NCI-H146 (cell line): ENCODE measurements around the gene TMEM132E.

ENCODE experiments used
- DNase-seq: peaks from one replicate; lab custom pipeline; 2025; lab: John Stamatoyannopoulos, UW

The TMEM132E gene

DNA sequence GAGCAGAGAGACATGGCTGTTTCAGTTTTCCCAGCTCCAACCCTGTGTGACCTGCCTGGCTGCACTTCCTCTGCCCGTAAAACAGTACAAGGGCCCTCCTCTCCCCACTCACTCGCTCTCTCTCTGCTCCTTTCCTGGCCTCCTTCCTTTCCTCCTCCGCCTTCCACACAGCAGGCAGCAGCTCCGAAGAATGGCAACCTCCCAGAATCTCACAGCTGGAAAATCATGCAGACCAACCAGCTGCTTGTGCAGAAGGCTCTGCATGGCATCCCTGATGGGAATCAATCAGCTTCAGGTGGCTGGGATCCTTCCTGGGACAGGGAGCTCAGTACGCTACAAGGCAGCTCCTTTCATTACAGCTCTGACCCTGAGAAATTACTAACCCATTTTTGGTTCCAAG lies 27.4 kb downstream of the TMEM132E start:
- DNase-seq, result no peak

DNA sequence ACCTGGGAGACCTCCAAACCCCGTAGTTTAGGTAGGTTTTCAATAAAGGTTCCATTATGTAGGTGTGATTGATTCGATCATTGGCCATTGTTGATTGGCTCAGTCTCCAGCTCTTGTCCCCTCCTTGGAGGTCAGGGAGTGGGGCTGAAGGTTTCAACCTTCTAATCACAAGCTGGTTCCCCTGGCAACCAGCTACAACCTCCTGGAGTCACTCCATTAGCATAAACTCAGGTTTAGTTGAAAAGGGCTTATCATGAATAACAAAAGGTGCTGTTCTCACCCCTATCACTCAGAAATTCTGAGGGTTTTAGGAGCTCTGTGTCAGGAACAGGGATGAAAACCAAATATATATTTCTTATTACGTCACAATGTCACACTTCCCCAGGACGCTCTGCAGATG lies 28.5 kb downstream of the TMEM132E start:
- no peak for DNase-seq

DNA sequence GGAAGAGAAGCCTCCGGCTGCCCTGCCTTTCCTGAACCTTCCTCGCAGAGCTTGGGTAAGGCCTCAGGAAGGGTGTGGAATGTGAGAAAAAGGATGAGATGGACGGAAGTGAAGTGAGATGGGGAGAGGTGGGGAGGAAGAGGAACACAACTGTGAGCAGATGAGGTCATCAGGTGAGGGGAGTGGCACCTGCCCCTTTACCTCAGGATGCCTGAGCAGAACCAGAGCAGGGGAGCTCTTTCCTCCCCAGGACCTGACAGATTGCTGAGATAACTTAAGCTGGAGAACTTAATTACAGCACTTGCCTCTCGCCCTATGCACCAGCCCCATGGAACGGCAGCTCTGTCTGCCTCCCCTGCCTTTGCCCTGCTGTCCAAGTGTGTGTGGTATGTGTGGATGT lies 29.8 kb downstream of the TMEM132E start:
- no peak for DNase-seq

DNA sequence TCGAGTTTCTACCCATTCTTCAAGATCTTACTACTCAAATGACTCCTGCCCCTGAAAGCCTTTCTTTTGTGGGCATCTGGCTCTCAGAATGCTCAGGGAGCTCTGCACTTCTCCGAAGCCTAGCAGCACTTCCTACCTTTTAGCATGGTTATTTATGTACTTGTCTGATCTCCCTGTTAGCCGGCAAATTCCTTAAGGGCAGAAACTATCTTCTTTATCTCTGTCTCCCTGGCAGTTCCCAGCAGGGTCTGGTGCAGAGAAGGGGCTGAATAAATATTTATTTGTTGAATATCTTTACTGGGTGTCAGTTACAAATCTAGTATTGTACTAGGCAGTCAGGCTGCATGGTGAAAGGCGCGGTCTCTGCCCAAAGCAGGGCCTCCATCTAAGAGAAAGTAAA lies 30.7 kb downstream of the TMEM132E start:
- no peak for DNase-seq

DNA sequence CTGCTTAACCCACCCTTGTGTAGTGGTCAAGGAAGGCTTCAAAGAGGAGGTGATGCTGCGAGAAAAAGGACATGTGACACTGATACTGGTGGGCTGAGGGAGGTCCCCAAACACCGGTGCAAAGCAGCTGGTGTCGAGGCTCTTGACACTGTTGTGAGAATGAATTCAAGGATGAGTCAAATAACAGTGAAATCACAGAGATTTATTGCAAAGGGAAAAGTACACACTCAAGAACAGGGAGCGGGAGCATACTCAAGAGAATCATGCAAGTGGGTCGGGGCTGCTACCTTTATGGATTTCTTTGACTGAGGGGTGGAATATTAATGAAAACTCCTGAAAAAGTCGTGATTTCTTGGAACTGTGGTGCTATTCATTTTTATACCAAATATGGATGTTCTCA lies 31.1 kb downstream of the TMEM132E start:
- DNase-seq, result no peak

DNA sequence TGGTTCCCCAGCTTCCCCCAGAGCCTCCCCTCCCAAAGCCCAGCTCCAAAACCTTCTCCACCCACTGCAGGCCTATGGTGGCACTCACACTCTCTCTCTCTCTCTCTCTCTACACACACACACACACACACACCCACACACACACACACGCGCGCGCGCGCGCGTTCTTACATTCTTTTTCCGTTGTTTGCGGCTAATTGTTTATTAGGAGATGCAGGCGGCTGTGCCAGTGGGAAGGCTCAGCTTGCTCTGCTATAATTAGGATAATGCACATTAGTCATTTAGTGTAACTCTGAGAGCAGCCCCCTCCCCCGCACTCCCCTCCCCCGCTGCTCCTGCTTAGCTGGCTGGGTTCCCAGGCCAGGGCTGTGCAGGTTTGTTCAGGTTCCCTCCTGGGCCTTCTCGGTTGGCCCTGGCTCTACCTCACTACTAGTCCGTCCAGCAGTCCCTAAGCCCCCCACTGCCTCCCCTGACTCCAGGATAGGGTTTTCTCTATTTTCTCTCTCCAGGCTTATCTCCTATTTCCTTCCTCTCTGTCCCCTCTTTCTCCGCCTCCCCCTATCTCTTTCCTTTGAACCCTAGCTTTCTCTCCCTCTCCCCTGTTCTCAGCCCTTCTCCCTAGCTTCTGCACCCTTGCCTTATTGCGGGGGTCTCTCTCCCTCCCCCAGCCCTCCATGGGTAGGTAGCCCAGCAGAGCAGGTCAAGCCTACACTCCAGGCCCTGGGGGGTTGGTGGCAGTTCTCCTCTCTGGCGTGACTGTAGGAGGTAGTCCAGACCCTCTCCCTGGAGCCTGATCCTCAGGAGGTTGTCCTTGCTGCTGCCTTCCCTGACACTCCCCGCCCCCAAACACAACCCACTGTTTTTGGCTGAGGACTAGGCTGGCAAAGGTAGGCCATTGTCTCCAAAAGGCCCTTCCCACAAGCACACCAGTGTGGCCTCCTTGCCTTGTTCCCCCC lies 34.0 kb downstream of the TMEM132E start:
- no peak for DNase-seq

DNA sequence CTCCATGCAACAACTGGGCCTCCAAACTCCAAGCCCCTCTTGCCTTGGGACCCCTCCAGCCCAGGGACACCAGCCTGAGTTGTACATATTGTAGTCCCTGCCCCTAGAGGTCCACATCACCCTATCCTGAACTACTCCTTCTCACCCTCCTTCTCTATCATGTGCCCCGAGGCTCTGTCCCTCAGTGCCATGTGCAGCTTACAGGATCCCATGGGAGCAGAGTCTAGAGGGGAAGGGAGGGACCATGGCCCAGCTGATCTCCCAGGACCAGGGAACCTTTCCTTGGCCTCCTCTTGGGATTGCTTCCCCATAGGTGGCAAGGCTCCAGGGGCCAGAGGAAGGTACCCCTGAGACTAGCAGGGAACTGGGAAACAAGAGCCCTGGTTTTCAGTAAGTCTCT lies 35.3 kb downstream of the TMEM132E start:
- DNase-seq, result no peak

DNA sequence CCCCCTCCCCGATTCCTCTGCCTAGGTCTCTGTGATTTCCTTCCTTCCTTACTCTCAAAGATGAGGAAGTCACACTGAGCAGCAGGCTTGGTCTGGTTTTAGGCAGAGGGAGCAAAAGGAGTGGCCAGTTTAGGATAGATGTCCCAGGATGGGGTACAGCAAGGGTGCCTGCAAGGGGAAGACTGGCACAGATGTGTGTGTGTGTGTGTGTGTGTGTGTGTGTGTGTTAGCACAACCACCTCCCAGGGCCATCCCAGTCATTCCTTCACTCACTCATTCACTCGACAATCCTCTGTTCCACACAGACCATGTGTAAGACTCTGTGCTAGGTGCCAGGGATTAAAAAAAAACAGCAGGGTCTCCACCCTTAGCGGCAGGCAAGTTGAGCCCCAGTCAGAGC lies 35.9 kb downstream of the TMEM132E start:
- DNase-seq, result no peak

DNA sequence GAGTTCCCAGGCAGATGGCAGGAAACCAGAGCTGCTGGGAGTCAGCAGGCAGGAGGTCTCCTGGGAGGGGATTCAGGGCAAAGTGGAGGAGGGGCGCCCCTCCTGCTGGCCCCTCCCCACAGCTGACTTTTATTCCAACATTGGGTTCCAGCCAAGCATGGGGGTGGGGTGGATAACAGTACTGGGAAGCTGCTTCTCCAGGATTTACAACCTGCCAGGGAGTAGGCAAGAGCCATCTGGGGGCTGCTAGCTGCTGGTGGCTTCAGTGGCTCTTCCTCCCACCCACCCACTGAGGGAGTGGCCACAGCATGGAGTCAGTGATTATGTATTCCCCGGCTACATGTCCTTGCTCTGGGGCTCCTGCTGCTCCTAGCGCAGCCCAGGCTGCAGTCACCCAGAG lies 36.8 kb downstream of the TMEM132E start:
- no peak for DNase-seq

DNA sequence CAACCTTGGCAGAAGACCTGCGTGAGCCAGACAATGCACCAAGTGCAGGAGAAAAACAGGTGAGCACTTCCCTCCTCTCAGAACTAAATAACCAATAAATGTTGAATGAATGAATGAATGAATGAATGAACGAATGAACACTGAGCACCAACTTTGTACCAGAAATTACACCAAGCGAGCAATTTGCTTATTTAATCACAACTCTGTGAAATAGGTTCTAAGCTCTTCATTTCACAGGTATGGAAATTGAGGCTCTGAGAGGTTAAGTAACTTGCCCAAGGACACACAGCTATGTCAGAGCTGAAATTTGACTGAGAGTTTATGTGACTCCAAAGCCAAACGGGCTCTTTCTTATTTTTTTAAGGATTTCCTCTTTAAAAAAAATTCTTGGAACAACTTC lies 38.0 kb downstream of the TMEM132E start:
- no peak for DNase-seq

DNA sequence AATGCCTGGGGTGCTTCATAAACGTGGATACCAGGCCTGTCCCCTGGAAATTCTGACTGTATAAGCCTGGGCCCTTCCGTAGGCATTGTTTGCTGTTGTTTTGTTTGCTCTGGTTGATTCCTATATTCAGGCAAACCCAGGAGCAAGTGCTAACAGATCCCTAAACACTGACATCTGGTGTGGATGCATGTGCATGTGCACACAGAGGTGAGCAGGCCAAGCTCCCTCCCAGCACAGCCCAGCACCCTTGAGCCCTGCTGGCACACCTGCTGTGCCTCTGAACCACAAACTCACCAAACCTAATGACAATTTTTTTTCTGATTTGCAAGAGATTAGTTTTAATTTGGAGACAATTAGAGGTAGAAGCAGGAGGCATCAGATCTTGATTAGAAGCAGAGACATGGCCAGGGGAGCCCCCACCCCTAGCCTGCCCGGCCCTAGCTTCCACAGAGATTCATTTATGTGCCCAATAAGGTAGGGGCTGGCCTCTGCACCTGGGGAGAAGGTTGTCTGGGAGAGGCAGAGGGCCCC lies 40.4 kb downstream of the TMEM132E start:
- DNase-seq, result no peak

DNA sequence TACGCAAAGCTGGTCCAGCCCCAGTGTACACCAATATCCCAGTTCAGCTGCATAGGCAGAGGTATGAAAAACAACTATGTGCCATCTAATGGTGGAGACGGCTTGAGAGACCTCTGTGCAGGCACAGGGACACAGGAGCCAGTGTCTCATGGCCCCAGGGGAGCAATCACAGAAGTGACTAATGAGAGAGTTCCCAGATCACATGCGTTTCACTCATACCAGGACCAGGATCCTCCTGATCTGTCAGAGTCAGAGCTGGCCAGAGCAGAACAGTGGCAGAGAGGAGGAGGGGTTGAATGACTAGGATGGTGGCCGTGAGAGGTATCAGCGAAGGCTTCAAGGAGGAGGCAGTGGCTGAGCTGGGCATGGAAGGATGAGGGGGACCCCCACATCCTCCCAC lies 41.1 kb downstream of the TMEM132E start:
- DNase-seq, result no peak

DNA sequence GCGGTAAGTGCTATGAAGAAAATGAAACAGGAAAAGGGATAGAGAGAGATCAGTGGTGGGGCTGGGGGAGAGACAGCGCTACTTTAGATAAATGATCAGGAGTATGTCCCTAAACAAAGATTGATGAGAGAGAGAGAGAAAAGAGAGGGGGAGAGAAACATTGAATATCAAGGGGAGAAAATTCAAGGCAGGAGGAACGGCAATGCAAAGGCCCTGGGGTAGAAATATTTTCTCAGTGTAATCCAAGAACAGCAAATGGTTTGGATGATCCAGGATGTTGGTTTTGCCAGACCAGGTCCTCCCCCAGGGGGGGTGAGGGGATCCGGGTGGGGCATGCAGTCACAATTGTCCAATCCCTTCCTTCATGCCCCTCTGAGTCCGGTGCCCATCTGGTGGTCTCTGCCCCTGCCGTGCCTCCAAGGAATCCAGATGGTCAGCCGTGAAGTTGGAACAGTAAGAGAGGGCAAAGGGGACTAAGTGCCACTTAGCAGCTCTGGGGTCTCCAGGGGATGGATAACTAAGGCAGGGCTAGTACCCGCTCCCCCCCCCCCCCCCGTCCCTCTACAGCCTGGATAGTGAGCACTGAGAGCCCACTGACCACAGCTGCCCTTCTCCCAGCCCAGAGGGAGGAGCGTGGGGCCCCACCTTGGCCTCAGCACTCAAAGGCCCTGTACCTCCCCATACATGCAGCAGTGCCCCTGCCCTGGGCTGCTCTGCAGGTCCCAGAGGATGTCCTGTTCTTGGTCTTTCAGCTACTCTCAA lies 43.7 kb downstream of the TMEM132E start:
- no peak for DNase-seq

DNA sequence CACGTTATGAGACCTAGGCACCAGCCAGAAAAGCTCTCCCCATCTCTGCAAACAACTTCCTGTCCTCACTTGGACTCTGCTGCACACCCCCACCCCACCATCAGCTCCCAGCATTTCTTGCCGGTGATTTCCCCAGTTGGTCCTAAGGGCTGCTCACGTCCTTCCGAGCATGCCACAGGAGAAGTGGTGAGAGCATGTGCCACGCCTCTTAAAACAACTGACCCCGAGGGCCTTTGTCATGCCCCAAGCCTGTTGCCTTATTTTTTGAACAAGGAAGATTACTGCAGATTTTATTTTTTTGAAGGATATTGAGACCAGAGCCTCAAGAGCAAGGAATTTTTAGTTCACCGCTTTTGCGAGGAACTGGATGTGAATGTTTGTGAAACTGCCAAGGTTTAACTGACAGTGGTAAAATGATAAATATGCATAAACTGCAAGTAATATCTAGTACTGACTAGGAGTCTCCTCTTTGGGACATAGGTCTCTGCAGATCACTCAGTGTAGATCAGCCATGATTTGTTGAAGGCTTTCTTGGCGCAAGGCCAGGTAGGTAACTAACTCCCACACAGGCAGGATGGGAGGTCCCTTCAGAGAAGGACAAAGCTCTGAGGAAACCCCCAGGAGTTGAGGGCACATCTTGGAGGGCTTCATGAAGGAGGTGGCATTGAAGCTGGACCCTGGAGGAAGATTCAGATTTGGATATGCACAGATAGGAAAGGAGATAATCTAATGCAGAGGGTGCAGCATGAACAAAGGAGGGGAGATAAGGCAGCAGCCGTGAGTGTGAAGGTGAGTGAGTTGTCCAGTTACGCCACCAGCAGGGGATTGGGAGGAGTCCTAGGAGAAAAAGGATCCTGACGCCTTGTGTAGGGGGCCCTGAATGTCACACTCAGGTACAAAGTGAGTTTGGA lies 44.7 kb downstream of the TMEM132E start:
- no peak for DNase-seq

DNA sequence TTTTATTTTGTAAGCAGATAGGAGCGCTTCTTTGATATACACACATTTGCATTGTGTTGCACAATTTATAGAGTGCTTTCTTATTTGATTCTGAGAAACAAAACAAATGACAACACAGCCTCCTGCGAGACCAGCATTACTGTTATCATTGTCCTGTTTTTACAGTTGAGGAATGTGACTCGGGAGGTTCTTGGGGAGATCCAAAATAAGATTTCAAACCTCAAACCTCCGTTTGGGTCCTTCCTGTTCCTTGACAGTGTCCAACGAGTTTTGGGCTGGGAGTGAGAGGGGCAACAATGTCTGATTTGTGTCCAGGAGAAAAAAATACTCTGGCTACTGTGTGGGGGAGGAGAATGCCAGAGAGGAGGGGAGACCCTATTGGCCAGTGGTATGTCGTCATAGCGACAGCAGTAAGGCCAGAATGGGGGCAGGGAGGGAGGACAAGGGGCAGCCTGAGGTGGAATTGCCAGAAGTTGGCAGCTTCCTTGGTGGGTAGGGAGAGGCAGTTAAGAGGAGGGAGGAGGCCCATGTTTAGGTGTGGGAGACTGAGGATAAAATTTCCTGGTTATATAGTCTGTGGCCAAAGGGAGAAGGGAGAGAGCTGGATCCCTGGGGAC lies 45.5 kb downstream of the TMEM132E start:
- no peak for DNase-seq

DNA sequence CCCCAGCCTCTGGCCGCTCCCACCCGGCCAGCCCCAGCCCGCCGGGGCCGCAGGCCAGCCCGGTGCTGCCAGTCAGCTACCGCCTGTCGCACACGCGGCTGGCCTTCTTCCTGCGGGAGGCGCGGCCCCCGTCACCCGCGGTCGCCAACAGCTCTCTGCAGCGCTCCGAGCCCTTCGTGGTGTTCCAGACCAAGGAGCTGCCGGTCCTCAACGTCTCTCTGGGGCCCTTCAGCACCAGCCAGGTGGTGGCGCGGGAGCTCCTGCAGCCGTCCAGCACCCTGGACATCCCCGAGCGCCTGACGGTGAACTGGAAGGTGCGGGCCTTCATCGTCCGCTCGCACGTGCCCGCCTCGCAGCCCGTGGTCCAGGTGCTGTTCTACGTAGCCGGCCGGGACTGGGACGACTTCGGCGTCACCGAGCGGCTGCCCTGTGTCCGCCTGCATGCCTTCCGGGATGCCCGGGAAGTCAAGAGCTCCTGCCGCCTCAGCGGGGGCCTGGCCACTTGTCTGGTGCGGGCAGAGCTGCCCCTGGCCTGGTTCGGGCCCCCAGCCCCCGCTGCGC lies 46.8 kb downstream of the TMEM132E start:
- no peak for DNase-seq

DNA sequence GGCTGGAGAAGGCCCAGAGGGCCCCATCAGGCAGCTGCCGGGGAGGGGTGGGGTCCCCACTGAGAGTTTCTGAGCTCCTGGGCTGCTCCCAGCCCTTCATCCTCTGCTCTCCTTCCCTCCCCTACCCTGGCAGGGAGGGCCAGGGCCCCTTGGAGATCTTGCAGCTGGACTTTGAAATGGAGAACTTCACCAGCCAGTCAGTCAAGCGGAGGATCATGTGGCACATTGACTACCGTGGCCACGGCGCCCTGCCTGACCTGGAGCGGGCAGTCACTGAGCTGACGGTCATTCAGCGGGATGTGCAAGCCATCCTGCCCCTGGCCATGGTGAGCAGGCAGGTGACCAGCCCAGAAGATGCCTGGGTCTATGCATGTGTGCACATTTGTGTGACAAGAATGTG lies 49.5 kb downstream of the TMEM132E start:
- DNase-seq, result no peak

DNA sequence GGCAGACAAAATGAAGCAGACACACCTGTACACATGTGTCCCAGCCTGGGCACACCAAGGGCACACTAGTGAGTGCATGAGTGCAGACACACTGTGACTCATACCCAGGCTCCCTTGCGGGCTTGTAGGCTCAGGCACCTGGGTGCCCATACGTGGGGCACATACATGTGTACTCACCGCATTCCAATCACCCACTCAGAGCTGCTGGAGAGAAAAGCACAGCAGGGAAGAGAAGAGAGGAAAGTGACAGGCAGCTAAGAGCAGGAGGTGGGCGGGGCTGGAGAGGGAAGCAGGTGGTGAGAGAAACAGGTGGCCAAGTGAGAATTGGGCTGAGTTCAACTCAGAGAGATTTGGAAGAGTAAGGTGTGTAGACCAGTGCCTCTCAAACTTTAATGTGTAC lies 54.0 kb downstream of the TMEM132E start:
- DNase-seq, result peak; percentile 3

DNA sequence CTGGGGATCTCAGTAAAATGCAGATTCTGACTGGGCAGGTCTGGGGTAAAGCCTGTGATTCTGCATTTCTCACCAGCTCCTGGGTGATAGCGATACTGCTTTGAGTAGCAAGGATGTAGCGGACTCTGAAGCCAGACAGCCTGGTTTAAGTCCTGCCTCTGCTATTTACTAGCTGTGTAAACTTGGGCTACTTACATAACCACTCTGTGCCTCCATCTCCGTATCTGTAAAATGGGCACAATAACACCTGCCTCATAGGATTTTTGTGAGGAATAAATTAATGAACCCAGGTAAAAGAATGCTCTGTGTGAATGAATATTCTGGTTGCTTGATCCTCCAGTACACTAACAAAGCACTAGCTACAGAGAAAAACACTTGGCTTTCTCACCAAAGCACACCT lies 54.4 kb downstream of the TMEM132E start:
- DNase-seq, result no peak

DNA sequence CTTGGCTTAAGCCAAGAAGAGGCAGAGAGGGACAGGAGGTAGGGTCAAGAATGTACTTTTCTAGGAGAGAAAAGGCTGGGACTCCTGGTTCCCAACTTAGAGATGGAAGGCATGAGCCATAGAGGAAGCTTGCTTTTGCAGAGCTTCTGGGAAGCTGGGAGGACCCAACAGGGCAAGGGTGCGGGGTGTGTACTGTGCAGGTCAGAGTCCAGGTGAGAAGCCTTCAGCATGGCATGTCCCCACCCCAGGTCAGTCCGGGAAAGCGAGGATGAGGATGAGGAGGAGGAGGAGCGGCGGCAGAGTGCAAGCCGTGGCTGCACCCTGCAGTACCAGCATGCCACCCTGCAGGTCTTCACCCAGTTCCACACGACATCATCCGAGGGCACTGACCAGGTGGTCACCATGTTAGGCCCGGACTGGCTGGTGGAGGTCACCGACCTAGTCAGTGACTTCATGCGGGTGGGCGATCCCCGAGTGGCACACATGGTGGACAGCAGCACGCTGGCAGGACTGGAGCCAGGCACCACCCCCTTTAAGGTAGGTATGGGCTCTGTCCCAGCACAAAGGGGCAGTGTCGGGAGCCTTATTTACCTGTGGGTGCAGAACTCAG lies 55.3 kb downstream of the TMEM132E start:
- no peak for DNase-seq

DNA sequence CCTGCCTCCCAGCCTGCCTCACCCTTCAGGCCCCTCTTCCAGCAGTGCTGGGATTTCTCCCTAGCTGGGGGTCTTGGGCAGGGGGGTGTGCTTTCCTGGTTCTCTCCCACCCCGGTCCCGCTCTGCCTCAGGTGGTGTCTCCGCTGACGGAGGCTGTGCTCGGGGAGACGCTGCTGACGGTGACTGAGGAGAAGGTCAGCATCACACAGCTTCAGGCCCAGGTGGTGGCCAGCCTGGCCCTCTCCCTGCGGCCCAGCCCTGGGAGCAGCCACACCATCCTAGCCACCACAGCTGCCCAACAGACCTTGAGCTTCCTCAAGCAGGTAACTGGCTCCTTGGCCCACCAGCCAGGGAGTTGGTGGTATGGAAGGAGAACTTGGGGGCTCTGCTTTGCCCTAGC lies 56.5 kb downstream of the TMEM132E start:
- no peak for DNase-seq
